ENCODE results near the gene ZC4H2. TPM values are rescaled to one million over a fixed set of nuclear protein-coding genes. Genes with fewer than 3 reads are reported as not detected.

ZC4H2 gene
- total RNA-seq, 1 donor from 2014 or later: 21.4 TPM

DNA sequence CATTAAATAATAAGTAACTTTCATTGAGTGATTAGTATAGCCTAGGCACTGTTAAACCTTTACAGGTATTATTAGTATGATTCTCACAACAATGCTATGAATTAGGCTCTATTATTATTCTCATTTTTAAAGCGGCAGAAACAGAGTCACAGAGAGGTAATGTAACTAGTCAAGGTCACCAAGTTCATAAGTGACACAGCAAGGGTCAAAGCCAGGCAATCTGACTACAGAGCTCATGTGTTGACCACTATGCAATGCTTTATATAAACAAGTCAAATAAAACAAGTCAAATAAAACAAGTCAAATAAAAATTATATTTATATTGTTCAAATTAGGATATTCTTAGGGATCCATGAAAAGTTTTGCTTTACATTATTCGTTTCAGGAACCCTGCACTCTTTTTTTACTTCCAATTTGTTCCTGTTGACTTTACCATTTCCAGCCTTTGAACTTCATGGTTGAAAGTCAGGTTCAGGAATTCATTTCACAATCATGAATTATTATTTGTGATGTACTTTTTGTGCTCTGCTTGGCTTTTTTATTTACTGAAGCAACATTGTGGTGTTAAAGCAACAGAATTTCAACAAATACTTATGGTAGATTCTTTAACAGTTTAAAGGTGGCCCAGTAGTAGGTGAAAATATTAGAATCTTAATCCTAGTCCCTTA lies 18.0 kb upstream of the ZC4H2 start:
- Mint-ChIP-seq H3K4me1 (ENCODE audit: unreplicated experiment) (no peaks in the 10 kb centered on the region), H3K4me3 (no peak overlapping the region), H3K27me3 (no peaks in the 10 kb centered on the region), H3K36me3 (no peaks in the 10 kb centered on the region), H3K9me3 (no peaks in the 10 kb centered on the region), H3K27ac (no peak overlapping the region)
- TF ChIP-seq, protein P1, sequence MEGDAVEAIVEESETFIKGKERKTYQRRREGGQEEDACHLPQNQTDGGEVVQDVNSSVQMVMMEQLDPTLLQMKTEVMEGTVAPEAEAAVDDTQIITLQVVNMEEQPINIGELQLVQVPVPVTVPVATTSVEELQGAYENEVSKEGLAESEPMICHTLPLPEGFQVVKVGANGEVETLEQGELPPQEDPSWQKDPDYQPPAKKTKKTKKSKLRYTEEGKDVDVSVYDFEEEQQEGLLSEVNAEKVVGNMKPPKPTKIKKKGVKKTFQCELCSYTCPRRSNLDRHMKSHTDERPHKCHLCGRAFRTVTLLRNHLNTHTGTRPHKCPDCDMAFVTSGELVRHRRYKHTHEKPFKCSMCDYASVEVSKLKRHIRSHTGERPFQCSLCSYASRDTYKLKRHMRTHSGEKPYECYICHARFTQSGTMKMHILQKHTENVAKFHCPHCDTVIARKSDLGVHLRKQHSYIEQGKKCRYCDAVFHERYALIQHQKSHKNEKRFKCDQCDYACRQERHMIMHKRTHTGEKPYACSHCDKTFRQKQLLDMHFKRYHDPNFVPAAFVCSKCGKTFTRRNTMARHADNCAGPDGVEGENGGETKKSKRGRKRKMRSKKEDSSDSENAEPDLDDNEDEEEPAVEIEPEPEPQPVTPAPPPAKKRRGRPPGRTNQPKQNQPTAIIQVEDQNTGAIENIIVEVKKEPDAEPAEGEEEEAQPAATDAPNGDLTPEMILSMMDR (conservative IDR thresholded peaks at IDR 0.05): no peak
- no peak for DNase-seq (ENCODE audit: extremely low spot score, unreplicated experiment)

DNA sequence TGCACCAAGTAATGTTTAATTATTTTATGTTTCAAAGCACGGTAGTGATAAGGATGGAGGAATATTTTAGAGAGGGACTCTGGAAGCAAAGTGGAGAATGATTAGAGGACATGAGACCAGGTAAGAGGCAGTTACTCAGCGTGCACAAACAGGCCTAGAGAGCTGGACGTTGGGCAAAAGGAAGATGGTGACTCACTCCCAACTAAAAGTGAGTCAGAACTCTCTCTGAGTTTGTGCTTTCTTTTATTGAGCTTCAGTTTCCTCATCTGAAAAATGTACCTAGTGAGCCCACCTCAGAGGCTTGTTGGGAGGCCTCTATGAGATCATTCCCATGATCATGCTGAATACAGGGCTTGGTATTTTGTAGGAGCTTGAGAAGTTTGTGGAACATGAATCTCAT lies 1.6 kb upstream of the ZC4H2 start:
- H3K9me3 Mint-ChIP-seq: no peaks in the 10 kb centered on the region
- DNase-seq (ENCODE audit: extremely low spot score, unreplicated experiment): no peak
- no peak overlapping the region for H3K4me3 Mint-ChIP-seq
- no peaks in the 10 kb centered on the region for H3K4me1 Mint-ChIP-seq (ENCODE audit: unreplicated experiment)
- no peak overlapping the region for H3K27ac Mint-ChIP-seq
- H3K27me3 Mint-ChIP-seq: no peaks in the 10 kb centered on the region
- TF ChIP-seq, protein P1 (conservative IDR thresholded peaks at IDR 0.05): no peak
- peaks cover 3% of the 10 kb centered on the region for H3K36me3 Mint-ChIP-seq

DNA sequence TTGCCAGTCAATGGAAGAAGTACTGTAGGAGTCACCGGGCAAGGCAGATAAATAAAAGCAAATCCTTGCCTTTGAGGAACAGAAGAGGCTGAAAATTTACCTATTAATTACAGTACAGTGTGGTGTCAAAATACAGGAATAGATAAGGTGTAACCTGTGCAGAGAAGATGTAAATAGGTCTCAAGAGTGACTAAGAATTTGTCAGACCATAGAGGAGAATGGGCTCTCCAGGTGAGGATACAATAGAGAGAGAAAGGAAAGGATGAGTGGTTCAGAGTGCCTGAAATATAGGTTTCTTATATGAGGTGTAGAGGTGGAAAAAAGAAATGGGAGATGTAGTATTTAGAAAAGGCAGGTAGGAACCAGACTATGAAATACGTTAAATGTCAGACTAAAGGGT lies 801 bp upstream of the ZC4H2 start:
- Mint-ChIP-seq H3K4me3 (peak overlapping the region; percentile 35), H3K4me1 (ENCODE audit: unreplicated experiment) (no peaks in the 10 kb centered on the region), H3K27me3 (no peaks in the 10 kb centered on the region), H3K36me3 (peaks cover 3% of the 10 kb centered on the region), H3K9me3 (no peaks in the 10 kb centered on the region), H3K27ac (no peak overlapping the region)
- TF ChIP-seq, protein P1 (conservative IDR thresholded peaks at IDR 0.05): no peak
- no peak for DNase-seq (ENCODE audit: extremely low spot score, unreplicated experiment)

DNA sequence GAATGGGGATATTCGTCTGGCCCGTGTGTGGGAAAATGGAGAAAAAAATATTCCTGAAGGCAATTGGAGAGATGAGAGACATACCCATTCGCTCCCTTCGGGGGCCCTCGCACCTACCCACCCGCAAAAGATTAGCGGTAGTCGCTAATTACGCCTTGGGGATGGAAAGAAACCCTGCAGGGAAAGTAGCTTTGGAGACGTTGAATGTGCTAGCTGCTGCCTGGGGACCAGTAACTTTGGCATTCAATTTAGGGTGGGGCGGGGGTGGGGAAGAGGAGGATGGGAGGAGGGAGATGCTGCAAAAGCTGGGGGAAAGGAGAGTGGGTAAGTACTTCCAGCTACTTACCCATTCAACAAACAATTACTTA lies 407 bp upstream of the ZC4H2 start:
- Mint-ChIP-seq H3K36me3 (peaks cover 6% of the 10 kb centered on the region), H3K9me3 (no peaks in the 10 kb centered on the region), H3K4me1 (ENCODE audit: unreplicated experiment) (no peaks in the 10 kb centered on the region), H3K27me3 (no peaks in the 10 kb centered on the region), H3K4me3 (peak overlapping the region; percentile 94), H3K27ac (peak overlapping the region; percentile 62)
- TF ChIP-seq, protein P1 (conservative IDR thresholded peaks at IDR 0.05): no peak
- no peak for DNase-seq (ENCODE audit: extremely low spot score, unreplicated experiment)

DNA sequence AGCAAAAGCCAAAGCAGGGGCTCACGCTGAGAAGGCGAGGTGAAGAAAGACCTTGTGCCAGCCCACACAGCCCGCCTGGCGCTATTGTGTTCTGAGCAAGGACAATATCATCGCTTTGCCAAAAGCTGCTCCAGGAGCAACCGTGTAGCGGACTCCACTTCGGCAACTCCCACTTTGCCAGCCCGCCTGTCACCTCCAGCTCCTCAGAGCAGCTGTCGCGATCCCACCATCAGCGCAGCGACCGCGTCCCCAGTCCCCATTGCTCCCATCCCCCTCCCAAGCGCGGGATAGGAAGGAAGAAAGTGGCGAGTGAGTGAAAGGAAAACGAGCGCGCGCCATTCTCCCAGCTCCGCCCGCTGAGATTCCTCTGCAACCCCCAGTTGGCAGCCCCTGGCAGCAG lies 759 bp downstream of the ZC4H2 start:
- DNase-seq (ENCODE audit: extremely low spot score, unreplicated experiment): no peak
- peaks cover 12% of the 10 kb centered on the region for H3K36me3 Mint-ChIP-seq
- no peaks in the 10 kb centered on the region for H3K4me1 Mint-ChIP-seq (ENCODE audit: unreplicated experiment)
- no peaks in the 10 kb centered on the region for H3K9me3 Mint-ChIP-seq
- H3K27me3 Mint-ChIP-seq: no peaks in the 10 kb centered on the region
- H3K27ac Mint-ChIP-seq: peak overlapping the region; percentile 62
- TF ChIP-seq, protein P1 (conservative IDR thresholded peaks at IDR 0.05): no peak
- peak overlapping the region; percentile 94 for H3K4me3 Mint-ChIP-seq
